ENCODE results near the gene ANKRD61.
"Not testable (repeated sequence)": the region's sequence is repeated elsewhere in the genome, so short reads cannot be mapped to it uniquely, and the experiment has no call there.

ANKRD61 gene

DNA sequence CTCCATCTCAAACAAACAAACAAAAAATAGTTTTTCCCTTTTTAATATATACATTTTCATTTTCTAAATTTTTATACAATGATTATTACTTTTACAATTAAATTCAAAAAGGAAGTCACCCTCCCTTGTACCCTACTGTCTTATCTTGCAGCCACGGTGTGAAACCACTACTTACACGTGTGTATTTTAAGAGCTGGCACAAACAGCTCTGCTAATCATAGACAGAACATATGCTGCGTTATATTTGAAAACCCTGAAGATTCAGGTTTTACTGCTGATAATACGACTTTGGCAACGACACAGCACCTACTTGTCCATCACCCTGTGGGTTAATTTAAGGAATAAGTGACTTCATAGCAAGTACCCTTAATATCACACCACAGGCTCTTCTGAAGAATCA lies 991 bp downstream of the ANKRD61 start:
- DNase-seq (ENCODE audit: low read depth), result no peak

DNA sequence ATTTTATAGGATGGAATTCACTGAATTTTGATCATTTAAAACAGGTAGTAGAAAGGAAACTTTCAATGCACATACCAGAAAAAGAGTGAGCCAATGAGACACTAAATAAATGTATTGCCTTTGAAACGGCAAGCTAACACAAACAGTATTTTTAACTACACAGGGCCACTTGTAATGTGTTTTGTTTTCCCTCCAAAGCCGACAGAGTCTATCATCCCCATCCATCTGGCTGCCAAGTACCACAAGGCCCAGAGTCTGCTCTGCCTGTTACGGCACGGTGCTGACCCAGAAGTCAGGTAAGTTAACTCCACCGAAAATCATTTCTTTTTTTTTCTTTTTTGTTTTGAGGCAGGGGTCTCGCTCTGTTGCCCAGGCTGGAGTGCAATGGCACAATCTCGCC lies 1.5 kb downstream of the ANKRD61 start:
- no peak for DNase-seq (ENCODE audit: low read depth)

DNA sequence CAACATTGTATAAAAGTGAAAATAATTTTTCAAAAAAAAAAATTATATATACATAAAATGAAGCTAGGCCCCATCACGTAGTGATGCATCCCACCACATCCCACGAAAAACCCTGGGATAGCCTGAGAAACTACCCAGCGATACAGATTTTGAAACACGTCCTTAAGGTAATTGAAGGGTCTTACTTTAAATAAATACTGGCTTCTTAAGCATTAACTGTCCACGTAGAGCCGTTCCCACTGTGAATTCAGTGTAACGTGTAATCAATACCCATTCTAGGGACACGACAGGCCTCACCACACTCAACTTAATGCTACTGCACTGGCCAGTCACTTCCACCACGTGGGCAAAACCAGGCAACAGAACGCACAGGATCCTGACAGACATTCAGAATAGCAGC lies 4.0 kb downstream of the ANKRD61 start:
- no peak for DNase-seq (ENCODE audit: low read depth)

DNA sequence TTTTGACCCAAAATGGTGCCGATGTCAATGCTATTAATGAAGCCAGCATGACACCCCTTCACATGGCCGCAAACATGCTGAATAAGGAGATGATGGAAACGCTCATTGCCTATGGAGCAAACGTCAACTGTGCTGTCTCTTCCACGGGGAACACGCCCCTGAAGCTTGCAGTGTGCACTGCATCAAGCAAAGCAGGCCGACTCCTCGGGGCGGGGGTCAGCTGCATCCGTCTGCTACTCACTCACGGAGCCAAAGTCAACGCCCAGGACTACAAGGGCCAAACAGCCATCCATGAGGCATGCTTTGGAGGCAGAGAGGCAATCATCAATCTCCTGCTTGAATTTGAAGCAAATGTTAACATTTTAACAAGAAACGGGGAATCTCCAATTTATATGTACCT lies 4.5 kb downstream of the ANKRD61 start:
- no peak for DNase-seq (ENCODE audit: low read depth)

DNA sequence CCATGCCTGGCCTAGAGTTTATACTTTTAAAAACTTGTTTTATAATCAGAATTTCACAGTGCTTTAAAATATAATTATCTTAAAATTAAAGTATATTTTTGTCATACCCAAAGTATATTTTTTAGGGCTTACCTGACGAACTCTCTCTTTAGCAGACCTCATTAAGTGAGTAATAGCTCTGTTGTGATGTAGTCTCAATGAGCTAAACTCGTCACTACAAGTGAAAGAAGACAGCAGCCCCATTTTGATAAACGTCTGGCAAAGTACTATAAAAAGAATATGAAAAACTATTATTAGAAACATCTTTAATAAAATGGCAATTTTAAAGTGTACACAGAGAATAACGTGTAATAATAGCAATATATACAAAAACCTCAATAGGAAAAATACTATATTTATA lies 18.6 kb downstream of the ANKRD61 start:
- no peak for DNase-seq (ENCODE audit: low read depth)

- DNase-seq (ENCODE audit: low read depth), result not testable (repeated sequence)
These were observed 20.0 kb downstream of the ANKRD61 start for GRCh38 chr7:6051185-6051584.

DNA sequence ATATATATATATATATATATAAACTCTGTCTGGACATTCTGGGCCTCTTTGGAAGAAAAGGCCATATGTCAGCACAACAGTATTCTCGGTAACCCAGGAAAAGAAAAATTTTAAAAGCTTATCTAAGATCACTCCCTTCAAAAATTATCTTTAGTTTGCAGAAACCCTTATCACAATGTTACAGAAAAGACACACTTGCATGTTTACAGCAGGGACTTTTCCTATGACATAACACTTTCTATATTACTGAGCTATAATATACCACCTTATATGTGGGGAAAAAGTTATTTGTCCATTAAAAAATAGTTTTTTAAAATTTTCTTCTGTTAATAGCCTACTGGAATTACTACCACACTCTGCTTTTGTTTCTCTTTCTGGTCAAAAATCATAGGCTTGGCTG lies 25.4 kb downstream of the ANKRD61 start:
- no peak for DNase-seq (ENCODE audit: low read depth)

DNA sequence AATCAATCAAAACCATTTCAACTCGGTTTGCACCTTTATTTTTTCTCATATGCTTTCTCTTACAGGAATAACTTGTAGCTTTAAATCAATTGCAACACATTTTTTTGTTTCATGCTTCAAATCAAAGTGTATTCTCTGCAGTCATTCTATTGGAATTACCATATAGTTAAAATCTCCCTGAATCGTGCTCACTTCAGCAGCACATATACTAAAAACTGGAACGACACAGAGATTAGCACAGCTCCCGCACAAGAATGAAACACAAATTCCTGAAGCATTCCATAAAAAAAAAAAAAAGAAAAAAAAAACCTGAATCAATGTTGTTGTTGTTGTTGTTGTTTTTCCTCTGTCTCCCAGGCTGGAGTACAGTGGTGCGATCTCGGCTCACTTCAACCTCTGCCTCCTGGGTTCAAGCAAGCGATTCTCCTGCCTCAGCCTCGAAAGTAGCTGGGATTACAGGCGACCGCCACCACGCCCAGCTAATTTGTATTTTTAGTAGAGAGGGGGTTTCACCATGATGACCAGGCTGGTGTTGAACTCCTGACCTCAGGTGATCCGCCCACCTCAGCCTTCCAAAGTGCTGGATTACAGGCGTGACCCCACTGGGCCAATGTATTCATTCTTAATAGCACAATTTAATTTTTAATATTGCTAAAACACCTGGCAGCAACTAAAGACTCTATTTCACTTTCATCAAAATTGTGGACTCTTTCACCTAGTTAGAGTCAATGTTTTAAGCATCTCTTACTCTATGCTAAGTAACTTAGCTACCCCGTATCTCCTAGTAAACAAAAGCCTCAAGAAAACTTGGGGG lies 26.3 kb downstream of the ANKRD61 start:
- no peak for DNase-seq (ENCODE audit: low read depth)

GRCh38 chr7:6059941-6060340 lies 28.8 kb downstream of the ANKRD61 start:
- DNase-seq (ENCODE audit: low read depth), result not testable (repeated sequence)

GRCh38 chr7:6071406-6071805 lies 40.2 kb downstream of the ANKRD61 start:
- DNase-seq (ENCODE audit: low read depth), result no peak

- no peak for DNase-seq (ENCODE audit: low read depth)
These were observed 43.6 kb downstream of the ANKRD61 start for GRCh38 chr7:6074612-6075380.

- no peak for DNase-seq (ENCODE audit: low read depth)
These were observed 47.4 kb downstream of the ANKRD61 start for GRCh38 chr7:6078548-6078947.

DNA sequence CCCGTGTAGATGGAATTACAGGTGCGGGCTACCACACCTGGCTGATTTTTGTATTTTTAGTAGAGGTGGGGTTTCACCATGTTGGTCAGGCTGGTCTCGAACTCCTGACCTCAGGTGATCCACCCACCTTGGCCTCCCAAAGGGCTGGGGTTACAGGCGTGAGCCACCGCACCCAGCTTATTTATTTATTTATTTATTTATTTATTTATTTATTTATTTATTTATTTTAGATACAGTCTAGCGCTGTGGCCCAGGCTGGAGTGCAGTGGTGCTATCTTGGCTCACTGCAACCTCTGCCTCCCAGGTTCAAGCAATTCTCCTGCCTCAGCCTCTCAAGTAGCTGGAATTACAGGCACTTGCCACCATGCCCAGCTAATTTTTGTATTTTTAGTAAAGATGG lies 51.9 kb downstream of the ANKRD61 start:
- DNase-seq (ENCODE audit: low read depth), result not testable (repeated sequence)
